ENCODE measurements around the gene NTNG1. TPM values are rescaled to one million over a fixed set of nuclear protein-coding genes. Genes with fewer than 3 reads are reported as not detected.

The NTNG1 gene
- total and polyA plus RNA-seq, 2 of the 8 experiments (the other 6 are each of a cell fraction or from before 2014, with no cell fraction given) = 1.2 to 4.1 TPM

DNA sequence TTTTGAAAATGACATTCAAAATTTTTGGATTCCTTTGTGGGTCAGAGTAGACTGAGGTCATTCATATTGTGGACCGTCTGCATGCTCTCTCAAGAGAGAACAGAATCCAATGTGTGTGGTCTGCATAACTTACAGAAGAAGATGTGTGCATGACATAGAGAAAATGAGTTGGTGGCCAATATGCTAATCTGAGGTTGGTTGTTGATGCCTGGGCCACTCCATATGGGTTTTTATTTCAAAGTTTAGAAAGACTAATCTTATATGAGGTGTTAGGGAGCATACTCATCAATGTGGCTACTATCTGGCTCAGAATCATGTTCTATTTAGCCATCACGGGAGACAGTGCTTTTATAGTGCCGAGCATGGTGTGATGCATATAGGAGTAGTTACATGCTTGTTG lies 18.2 kb downstream of the NTNG1 start:
- Histone ChIP-seq H3K23ac (ENCODE audit: insufficient read length) (no peak overlapping the region), H3K56ac (replicated peaks; ENCODE audit: insufficient read length, low read depth, low read length) (no peak overlapping the region), H3K14ac (ENCODE audit: insufficient read length) (no peak overlapping the region), H3K4me2 (ENCODE audit: insufficient read depth in 1 of 2, low read depth in 2 of 2, low read length in 2 of 2) (no peak overlapping the region), H3K79me1 (ENCODE audit: low read depth, low read length) (no peaks in the 10 kb centered on the region), H2AK5ac (ENCODE audit: low read depth, low read length) (no peak overlapping the region), H2BK20ac (ENCODE audit: low read length) (no peak overlapping the region; the same call in 1 of the 2 replicates), H2BK12ac (ENCODE audit: low read depth, low read length) (no peak overlapping the region), H3K4ac (replicated peaks; ENCODE audit: insufficient read length, low read depth, low read length) (no peak overlapping the region), H3K9me3 (ENCODE audit: insufficient read depth in 2 of 2, low read depth in 1 of 2, low read length in 1 of 2) (no peaks in the 10 kb centered on the region), H2BK15ac (ENCODE audit: low read length) (no peak overlapping the region), H4K5ac (ENCODE audit: insufficient read length, low read depth, low read length) (no peak overlapping the region), H4K8ac (ENCODE audit: extremely low read depth, insufficient read depth, low read length) (no peak overlapping the region), H4K20me1 (replicated peaks in 1 of 2; ENCODE audit: control insufficient read depth in 1 of 2, insufficient read depth in 2 of 2, low read length in 2 of 2) (no peaks in the 10 kb centered on the region), H4K91ac (replicated peaks; ENCODE audit: insufficient read length, low read length) (no peak overlapping the region), H3K36me3 (ENCODE audit: control insufficient read depth in 2 of 4, insufficient read depth in 4 of 4, low read length in 3 of 4) (no peaks in the 10 kb centered on the region), H2BK120ac (replicated peaks; ENCODE audit: low read depth, low read length) (no peak overlapping the region), H3K27me3 (replicated peaks in 1 of 4; ENCODE audit: control insufficient read depth in 3 of 4, extremely low read depth in 1 of 4, insufficient read depth in 3 of 4, low read length in 3 of 4) (no peaks in the 10 kb centered on the region), H3K4me3 (ENCODE audit: extremely low read depth in 1 of 4, insufficient read depth in 2 of 4, low read depth in 3 of 4, low read length in 4 of 4) (no peak overlapping the region), H3K27ac (ENCODE audit: low read depth, low read length) (no peak overlapping the region), H2BK5ac (ENCODE audit: low read depth, low read length) (no peak overlapping the region), H3K4me1 (replicated peaks in 1 of 4; ENCODE audit: control insufficient read depth in 3 of 4, insufficient read depth in 4 of 4, low read length in 3 of 4) (no peaks in the 10 kb centered on the region), H3K23me2 (ENCODE audit: low read depth, low read length) (no peaks in the 10 kb centered on the region; the same call in 1 of the 2 replicates), H3K9ac (replicated peaks in 1 of 4; ENCODE audit: extremely low read depth in 1 of 4, low read depth in 3 of 4, low read length in 3 of 4) (no peak overlapping the region), H3K18ac (ENCODE audit: extremely low read depth, low read length) (no peak overlapping the region), H3K79me2 (ENCODE audit: control insufficient read depth in 1 of 2, insufficient read depth in 2 of 2, low read length in 2 of 2) (no peaks in the 10 kb centered on the region), H2AFZ (ENCODE audit: low read length) (no peak overlapping the region)
- ChIA-PET CTCF (ENCODE audit: partially characterized antibody) (interaction anchor here (0.9 kb wide), 1 partner anchor 10 kb away, joined by 3 read pairs; no protein-coding TSS in a partner anchor), POLR2A (ENCODE audit: partially characterized antibody) (no interaction called here)
- no peak for DNase-seq (ENCODE audit: low read depth in 1 of 2, low spot score in 2 of 2)
- 93% methylated on average over 3 of the region's 3 CpGs; no CpG with 5 or more reads in 1 of the 2 experiments for WGBS, 2 experiments (ENCODE audit: extremely low coverage in 1 of 2, insufficient coverage in 1 of 2, insufficient read length in 1 of 2, insufficient replicate concordance in 2 of 2, low coverage in 1 of 2, low lambda C conversion rate in 2 of 2, missing lambda C conversion rate in 1 of 2)
- no peak for FAIRE-seq
- TF ChIP-seq RAD21 (IDR thresholded peaks at IDR 0.05 in 1 of 2, conservative IDR thresholded peaks at IDR 0.05 in 1 of 2; ENCODE audit: low read depth in 2 of 2, low read length in 2 of 2) (no peak), JUN (IDR thresholded peaks at IDR 0.05; ENCODE audit: low read depth, low read length) (no peak), KDM1A (IDR thresholded peaks at IDR 0.05; ENCODE audit: borderline replicate concordance, low read length) (no peak), SIN3A (conservative IDR thresholded peaks at IDR 0.05 in 1 of 2, IDR thresholded peaks at IDR 0.05 in 1 of 2; ENCODE audit: low read depth in 1 of 2, low read length in 2 of 2) (no peak), TCF12 (IDR thresholded peaks at IDR 0.05; ENCODE audit: low read depth, low read length) (no peak), TBP (IDR thresholded peaks at IDR 0.05; ENCODE audit: low read depth, low read length) (no peak), TEAD4 (IDR thresholded peaks at IDR 0.05; ENCODE audit: low read depth, low read length) (no peak), ASH2L (IDR thresholded peaks at IDR 0.05; ENCODE audit: low read length) (no peak), GABPA (IDR thresholded peaks at IDR 0.05; ENCODE audit: borderline replicate concordance, insufficient read depth, low read length) (no peak), CREB1 (IDR thresholded peaks at IDR 0.05) (no peak), EZH2 (IDR thresholded peaks at IDR 0.05; ENCODE audit: low read depth, low read length, severe bottlenecking) (no peak)
- TF ChIP-seq, protein P1, sequence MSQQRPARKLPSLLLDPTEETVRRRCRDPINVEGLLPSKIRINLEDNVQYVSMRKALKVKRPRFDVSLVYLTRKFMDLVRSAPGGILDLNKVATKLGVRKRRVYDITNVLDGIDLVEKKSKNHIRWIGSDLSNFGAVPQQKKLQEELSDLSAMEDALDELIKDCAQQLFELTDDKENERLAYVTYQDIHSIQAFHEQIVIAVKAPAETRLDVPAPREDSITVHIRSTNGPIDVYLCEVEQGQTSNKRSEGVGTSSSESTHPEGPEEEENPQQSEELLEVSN (IDR thresholded peaks at IDR 0.05) = no peak
